Measurements from ENCODE around the gene HIVEP3. TPM values are rescaled to one million over a fixed set of nuclear protein-coding genes. Genes with fewer than 3 reads are reported as not detected.

HIVEP3 gene
- total RNA-seq, 1 experiment from 2014 or later = 1.2 TPM

DNA sequence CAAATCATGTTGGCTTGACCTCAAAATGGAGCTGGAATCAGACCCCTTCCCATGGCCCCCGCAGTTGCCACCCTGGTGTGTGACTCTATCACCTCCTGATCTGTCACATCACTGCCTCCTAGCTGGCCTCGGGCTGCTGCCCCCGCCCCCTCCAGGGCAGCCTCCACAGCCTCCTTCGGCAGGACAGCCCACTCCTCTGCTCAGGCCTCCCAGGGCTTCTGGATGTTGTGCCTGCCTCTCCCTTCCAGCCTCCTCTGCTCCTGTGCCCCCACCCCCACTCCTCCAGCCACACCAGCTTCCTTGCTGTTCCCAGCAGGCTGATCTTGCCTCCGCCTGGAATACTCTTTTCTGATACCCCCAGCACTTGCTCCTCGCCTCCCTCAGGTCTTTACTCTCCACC lies 299.9 kb downstream of the HIVEP3 start:
- Mint-ChIP-seq H3K9me3 (ENCODE audit: unreplicated experiment) (no peaks in the 10 kb centered on the region), H3K36me3 (ENCODE audit: insufficient read depth, unreplicated experiment) (no peaks in the 10 kb centered on the region), H3K27ac (ENCODE audit: low read depth, unreplicated experiment) (peak overlapping the region; percentile 92), H3K4me3 (ENCODE audit: unreplicated experiment) (peak overlapping the region; percentile 40), H3K4me1 (ENCODE audit: insufficient read depth, unreplicated experiment) (peaks cover 53% of the 10 kb centered on the region), H3K27me3 (ENCODE audit: insufficient read depth, unreplicated experiment) (no peaks in the 10 kb centered on the region)
- TF ChIP-seq, protein P1, sequence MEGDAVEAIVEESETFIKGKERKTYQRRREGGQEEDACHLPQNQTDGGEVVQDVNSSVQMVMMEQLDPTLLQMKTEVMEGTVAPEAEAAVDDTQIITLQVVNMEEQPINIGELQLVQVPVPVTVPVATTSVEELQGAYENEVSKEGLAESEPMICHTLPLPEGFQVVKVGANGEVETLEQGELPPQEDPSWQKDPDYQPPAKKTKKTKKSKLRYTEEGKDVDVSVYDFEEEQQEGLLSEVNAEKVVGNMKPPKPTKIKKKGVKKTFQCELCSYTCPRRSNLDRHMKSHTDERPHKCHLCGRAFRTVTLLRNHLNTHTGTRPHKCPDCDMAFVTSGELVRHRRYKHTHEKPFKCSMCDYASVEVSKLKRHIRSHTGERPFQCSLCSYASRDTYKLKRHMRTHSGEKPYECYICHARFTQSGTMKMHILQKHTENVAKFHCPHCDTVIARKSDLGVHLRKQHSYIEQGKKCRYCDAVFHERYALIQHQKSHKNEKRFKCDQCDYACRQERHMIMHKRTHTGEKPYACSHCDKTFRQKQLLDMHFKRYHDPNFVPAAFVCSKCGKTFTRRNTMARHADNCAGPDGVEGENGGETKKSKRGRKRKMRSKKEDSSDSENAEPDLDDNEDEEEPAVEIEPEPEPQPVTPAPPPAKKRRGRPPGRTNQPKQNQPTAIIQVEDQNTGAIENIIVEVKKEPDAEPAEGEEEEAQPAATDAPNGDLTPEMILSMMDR (IDR thresholded peaks at IDR 0.05; ENCODE audit: unreplicated experiment) = no peak
- ChIA-PET POLR2A (interaction anchor here (0.7 to 1.2 kb wide), 4 partner anchors 7 to 284 kb away, joined by 3 to 4 read pairs (median 4); no protein-coding TSS in a partner anchor), CTCF (no interaction called here)
- intact Hi-C loops (cut with micrococcal nuclease) = no loop called here
- no TSS peak for BruUV-seq (replicated peaks)
- DNase-seq (ENCODE audit: unreplicated experiment) = no peak

DNA sequence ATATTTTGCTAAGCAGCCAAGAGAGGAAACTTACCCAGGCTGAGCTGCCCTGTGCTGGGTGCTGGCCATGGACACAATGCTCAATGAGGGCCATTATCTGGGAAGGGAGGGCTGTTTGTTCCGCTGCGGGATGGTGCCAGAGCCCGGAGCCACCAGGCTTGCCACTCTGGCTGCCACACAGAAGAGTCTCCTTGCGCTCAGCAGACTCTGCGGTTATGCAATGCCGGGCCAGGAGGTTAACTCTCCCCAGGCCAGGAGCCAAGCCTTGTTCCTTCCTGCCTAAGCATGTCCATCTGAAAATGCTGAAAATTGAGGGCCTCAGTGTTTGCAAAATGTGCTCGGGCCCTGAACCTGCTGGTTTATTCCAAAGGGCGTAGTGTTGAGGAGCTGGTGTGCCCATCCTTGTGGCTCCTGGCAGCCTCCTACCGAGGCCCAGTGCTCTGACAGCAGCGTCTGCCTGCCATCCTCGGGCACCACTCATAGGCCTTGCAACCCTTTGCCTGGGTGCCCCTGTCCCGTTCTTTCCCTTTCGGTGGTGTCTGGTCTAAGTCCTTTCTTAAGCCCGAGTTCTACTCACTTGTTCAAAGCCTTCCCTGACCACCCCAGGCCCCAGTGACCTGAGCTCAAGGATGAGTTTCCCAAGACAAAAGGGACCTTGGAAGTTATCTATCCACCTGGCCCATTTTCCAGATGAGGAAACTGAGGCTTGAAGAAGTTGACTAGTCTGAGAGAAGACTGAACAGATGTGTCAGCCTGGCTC lies 300.5 kb downstream of the HIVEP3 start:
- no peaks in the 10 kb centered on the region for H3K27me3 Mint-ChIP-seq (ENCODE audit: insufficient read depth, unreplicated experiment)
- peak; percentile 84 for DNase-seq (ENCODE audit: unreplicated experiment)
- no peaks in the 10 kb centered on the region for H3K36me3 Mint-ChIP-seq (ENCODE audit: insufficient read depth, unreplicated experiment)
- peak overlapping the region; percentile 92 for H3K27ac Mint-ChIP-seq (ENCODE audit: low read depth, unreplicated experiment)
- no TSS peak for BruUV-seq (replicated peaks)
- peaks cover 56% of the 10 kb centered on the region for H3K4me1 Mint-ChIP-seq (ENCODE audit: insufficient read depth, unreplicated experiment)
- ChIA-PET POLR2A (interaction anchor here (1.0 to 1.2 kb wide), 3 partner anchors 8 to 54 kb away, joined by 3 to 4 read pairs (median 3); no protein-coding TSS in a partner anchor), CTCF (no interaction called here)
- no peaks in the 10 kb centered on the region for H3K9me3 Mint-ChIP-seq (ENCODE audit: unreplicated experiment)
- no peak overlapping the region for H3K4me3 Mint-ChIP-seq (ENCODE audit: unreplicated experiment)
- TF ChIP-seq, protein P1 (IDR thresholded peaks at IDR 0.05; ENCODE audit: unreplicated experiment) = no peak
- intact Hi-C loops (cut with micrococcal nuclease) = no loop called here

DNA sequence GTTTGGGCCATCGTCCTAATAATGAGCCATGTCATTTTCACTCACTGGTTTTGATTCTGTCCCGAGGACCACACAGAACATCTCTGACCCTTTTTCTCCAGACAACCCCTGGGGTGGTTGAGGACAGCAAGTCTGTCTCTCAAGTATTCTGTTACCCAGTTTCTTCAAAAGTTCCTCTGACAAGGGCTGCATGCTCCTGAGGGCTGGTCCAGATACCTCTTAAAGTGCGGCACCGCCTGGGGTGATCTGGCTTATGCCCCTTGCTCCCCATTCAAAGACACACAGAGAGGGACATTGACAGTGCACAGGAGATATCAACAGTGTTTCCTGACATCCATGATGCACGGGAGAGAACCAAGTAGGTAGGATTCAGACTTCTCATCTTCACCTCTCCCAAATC lies 301.4 kb downstream of the HIVEP3 start:
- BruUV-seq (replicated peaks) = no TSS peak
- Mint-ChIP-seq H3K9me3 (ENCODE audit: unreplicated experiment) (no peaks in the 10 kb centered on the region), H3K4me1 (ENCODE audit: insufficient read depth, unreplicated experiment) (peaks cover 52% of the 10 kb centered on the region), H3K4me3 (ENCODE audit: unreplicated experiment) (no peak overlapping the region), H3K27me3 (ENCODE audit: insufficient read depth, unreplicated experiment) (no peaks in the 10 kb centered on the region), H3K36me3 (ENCODE audit: insufficient read depth, unreplicated experiment) (no peaks in the 10 kb centered on the region), H3K27ac (ENCODE audit: low read depth, unreplicated experiment) (no peak overlapping the region)
- ChIA-PET CTCF (no interaction called here), POLR2A (no interaction called here)
- no peak for DNase-seq (ENCODE audit: unreplicated experiment)
- intact Hi-C loops (cut with micrococcal nuclease) = no loop called here
- TF ChIP-seq, protein P1 (IDR thresholded peaks at IDR 0.05; ENCODE audit: unreplicated experiment) = no peak

DNA sequence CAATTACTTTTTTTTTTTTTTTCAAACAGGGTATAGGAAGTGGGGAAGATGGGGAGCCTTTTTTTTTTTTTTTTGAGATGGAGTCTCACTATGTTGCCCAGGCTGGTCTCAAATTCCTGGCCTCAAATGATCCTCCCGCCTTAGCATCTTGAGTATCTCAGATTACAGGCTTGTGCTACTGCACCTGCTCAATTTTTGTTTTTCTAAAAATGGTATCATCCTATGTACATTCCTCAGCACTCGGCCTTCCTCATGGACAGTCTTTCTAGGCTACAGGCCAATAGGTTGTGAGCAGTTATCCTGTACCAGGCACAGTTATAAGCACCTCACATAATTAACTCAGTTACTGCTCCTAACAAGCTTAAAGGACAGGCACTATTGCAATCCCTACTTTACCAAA lies 302.2 kb downstream of the HIVEP3 start:
- POLR2A ChIA-PET = no interaction called here
- no peak for DNase-seq (ENCODE audit: unreplicated experiment)
- no TSS peak for BruUV-seq (replicated peaks)

More for the DNA sequence above, 302.2 kb downstream of the HIVEP3 start:
- Mint-ChIP-seq H3K4me1 (ENCODE audit: insufficient read depth, unreplicated experiment) (peaks cover 46% of the 10 kb centered on the region), H3K27me3 (ENCODE audit: insufficient read depth, unreplicated experiment) (no peaks in the 10 kb centered on the region), H3K27ac (ENCODE audit: low read depth, unreplicated experiment) (no peak overlapping the region), H3K9me3 (ENCODE audit: unreplicated experiment) (no peaks in the 10 kb centered on the region), H3K4me3 (ENCODE audit: unreplicated experiment) (no peak overlapping the region), H3K36me3 (ENCODE audit: insufficient read depth, unreplicated experiment) (no peaks in the 10 kb centered on the region)
- CTCF ChIA-PET = no interaction called here
- TF ChIP-seq, protein P1 (IDR thresholded peaks at IDR 0.05; ENCODE audit: unreplicated experiment) = no peak
- intact Hi-C loops (cut with micrococcal nuclease) = no loop called here

Data from MCF 10A (cell line).